ENCODE measurements around the gene GEN1. TPM values are rescaled to one million over a fixed set of nuclear protein-coding genes. Genes with fewer than 3 reads are reported as not detected.

Gene GEN1
- total and polyA plus RNA-seq, 4 donors = 1.2 to 12.7 (median 7.8) TPM

DNA sequence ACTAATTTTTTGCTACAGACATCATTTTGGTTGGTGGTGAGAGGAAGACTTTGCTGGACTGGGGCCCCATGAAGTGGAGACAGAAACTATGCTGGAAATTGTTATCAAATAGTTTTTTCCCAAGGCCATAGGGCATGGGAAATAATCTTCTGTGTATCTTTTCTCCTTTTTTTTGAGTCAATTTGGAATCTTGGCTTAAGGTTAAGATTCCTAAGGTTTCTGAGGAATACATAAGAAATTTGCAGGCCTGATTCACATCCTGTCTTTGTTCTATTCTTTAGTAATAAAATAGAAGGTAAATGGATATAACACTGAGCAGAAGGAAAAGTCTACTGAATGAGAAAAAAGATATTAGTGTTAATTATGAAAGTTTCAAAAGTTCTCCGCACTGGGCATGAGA, 16.9 kb upstream of the GEN1 start:
- no peak overlapping the region for H3K27ac ChIP-seq (ENCODE audit: low read depth in 1 of 2, low read length in 2 of 2)
- WGBS = 88% methylated on average over 1 of the region's 1 CpG
- peaks cover 3 to 53% (median 38%) of the 10 kb centered on the region in 4 donors for H3K36me3 ChIP-seq (ENCODE audit: control insufficient read depth in 4 of 4, insufficient read depth in 3 of 4, low read depth in 1 of 4, low read length in 3 of 4)
- H3K9ac ChIP-seq (ENCODE audit: low read depth in 1 of 2, low read length in 2 of 2) = no peak overlapping the region
- H3K9me3 ChIP-seq (ENCODE audit: control insufficient read depth in 4 of 4, low read length in 3 of 4) = no peaks in the 10 kb centered on the region
- TF ChIP-seq FOXA1 (IDR thresholded peaks at IDR 0.05) (no peak), RXRA (IDR thresholded peaks at IDR 0.05) (no peak), REST (IDR thresholded peaks at IDR 0.05) (no peak), YY1 (IDR thresholded peaks at IDR 0.05) (no peak), EGR1 (IDR thresholded peaks at IDR 0.05; ENCODE audit: low read depth in 2 of 2) (no peak), HNF4G (IDR thresholded peaks at IDR 0.05) (no peak), JUND (IDR thresholded peaks at IDR 0.05) (no peak), SP1 (IDR thresholded peaks at IDR 0.05) (no peak), TAF1 (conservative IDR thresholded peaks at IDR 0.05) (no peak), HNF4A (conservative IDR thresholded peaks at IDR 0.05) (no peak)
- no peak for DNase-seq (ENCODE audit: low spot score)
- peaks cover 0 to 3% (median 0%) of the 10 kb centered on the region in 4 donors for H3K4me1 ChIP-seq (ENCODE audit: control insufficient read depth in 4 of 4, insufficient read depth in 4 of 4, low read length in 3 of 4)
- no peak overlapping the region for H3K4me3 ChIP-seq (ENCODE audit: low read depth in 1 of 3, low read length in 3 of 3)
- no peaks in the 10 kb centered on the region for H3K27me3 ChIP-seq (ENCODE audit: control insufficient read depth in 4 of 4, insufficient read depth in 4 of 4, low read length in 3 of 4)

DNA sequence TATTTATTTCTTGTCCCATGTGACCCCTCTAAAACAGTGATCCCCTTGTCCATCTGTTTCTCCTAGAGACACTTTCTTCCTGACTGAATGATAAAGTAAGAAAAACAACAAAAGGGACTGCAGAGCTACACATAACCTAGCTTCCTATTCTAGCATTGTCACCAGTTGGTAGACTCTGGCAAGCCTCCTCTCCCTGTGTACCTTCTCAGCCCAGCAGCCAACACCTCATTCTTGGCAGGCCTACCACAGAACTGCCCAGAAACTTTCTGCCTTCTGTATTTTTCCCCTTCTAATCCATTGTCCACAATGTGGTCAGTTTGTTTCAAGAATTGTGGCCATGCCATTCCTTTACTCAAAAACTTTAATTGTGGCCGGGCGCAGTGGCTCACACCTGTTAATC, 13.7 kb upstream of the GEN1 start:
- Histone ChIP-seq H3K27me3 (ENCODE audit: control insufficient read depth in 4 of 4, insufficient read depth in 4 of 4, low read length in 3 of 4) (no peaks in the 10 kb centered on the region), H3K9ac (ENCODE audit: low read depth in 1 of 2, low read length in 2 of 2) (no peak overlapping the region), H3K4me1 (ENCODE audit: control insufficient read depth in 4 of 4, insufficient read depth in 4 of 4, low read length in 3 of 4) (peaks cover 0 to 3% (median 0%) of the 10 kb centered on the region in 4 donors), H3K36me3 (ENCODE audit: control insufficient read depth in 4 of 4, insufficient read depth in 3 of 4, low read depth in 1 of 4, low read length in 3 of 4) (peaks cover under 1 to 45% (median 36%) of the 10 kb centered on the region in 4 donors), H3K27ac (ENCODE audit: low read depth in 1 of 2, low read length in 2 of 2) (no peak overlapping the region), H3K9me3 (ENCODE audit: control insufficient read depth in 4 of 4, low read length in 3 of 4) (no peaks in the 10 kb centered on the region), H3K4me3 (ENCODE audit: low read depth in 1 of 3, low read length in 3 of 3) (no peak overlapping the region)
- TF ChIP-seq NR2F2 (IDR thresholded peaks at IDR 0.05) (no peak), TAF1 (conservative IDR thresholded peaks at IDR 0.05) (no peak), JUND (IDR thresholded peaks at IDR 0.05) (no peak), EGR1 (IDR thresholded peaks at IDR 0.05; ENCODE audit: low read depth in 2 of 2) (no peak), YY1 (IDR thresholded peaks at IDR 0.05) (no peak), ZBTB33 (IDR thresholded peaks at IDR 0.05) (no peak), HNF4G (IDR thresholded peaks at IDR 0.05) (no peak), FOXA1 (IDR thresholded peaks at IDR 0.05) (no peak), HNF4A (conservative IDR thresholded peaks at IDR 0.05) (no peak), GABPA (IDR thresholded peaks at IDR 0.05 in 1 of 2, conservative IDR thresholded peaks at IDR 0.05 in 1 of 2) (no peak), RAD21 (IDR thresholded peaks at IDR 0.05) (no peak), SP1 (IDR thresholded peaks at IDR 0.05) (no peak), FOXA2 (IDR thresholded peaks at IDR 0.05) (no peak), REST (IDR thresholded peaks at IDR 0.05) (no peak), RXRA (IDR thresholded peaks at IDR 0.05) (no peak)
- TF ChIP-seq, protein P1, sequence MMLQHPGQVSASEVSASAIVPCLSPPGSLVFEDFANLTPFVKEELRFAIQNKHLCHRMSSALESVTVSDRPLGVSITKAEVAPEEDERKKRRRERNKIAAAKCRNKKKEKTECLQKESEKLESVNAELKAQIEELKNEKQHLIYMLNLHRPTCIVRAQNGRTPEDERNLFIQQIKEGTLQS (IDR thresholded peaks at IDR 0.05) = no peak
- TF ChIP-seq, protein P2, sequence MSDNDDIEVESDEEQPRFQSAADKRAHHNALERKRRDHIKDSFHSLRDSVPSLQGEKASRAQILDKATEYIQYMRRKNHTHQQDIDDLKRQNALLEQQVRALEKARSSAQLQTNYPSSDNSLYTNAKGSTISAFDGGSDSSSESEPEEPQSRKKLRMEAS (IDR thresholded peaks at IDR 0.05) = no peak
- TF ChIP-seq, protein P3, sequence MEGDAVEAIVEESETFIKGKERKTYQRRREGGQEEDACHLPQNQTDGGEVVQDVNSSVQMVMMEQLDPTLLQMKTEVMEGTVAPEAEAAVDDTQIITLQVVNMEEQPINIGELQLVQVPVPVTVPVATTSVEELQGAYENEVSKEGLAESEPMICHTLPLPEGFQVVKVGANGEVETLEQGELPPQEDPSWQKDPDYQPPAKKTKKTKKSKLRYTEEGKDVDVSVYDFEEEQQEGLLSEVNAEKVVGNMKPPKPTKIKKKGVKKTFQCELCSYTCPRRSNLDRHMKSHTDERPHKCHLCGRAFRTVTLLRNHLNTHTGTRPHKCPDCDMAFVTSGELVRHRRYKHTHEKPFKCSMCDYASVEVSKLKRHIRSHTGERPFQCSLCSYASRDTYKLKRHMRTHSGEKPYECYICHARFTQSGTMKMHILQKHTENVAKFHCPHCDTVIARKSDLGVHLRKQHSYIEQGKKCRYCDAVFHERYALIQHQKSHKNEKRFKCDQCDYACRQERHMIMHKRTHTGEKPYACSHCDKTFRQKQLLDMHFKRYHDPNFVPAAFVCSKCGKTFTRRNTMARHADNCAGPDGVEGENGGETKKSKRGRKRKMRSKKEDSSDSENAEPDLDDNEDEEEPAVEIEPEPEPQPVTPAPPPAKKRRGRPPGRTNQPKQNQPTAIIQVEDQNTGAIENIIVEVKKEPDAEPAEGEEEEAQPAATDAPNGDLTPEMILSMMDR (IDR thresholded peaks at IDR 0.05; ENCODE audit: low read depth, low read length, missing input control) = no peak
- DNase-seq (ENCODE audit: low spot score) = no peak
- WGBS = 98% methylated on average over 2 of the region's 2 CpGs
